Left lung (tissue), 10 donors: ENCODE results near the gene TNFSF4. TPM values are rescaled to one million over a fixed set of nuclear protein-coding genes. Genes with fewer than 3 reads are reported as not detected.
"Not testable (repeated sequence)": the region's sequence is repeated elsewhere in the genome, so short reads cannot be mapped to it uniquely, and the experiment has no call there.

Experiments
- ATAC-seq: fragments of 200-7000 bp; cut with Tn5 transposase; one replicate; pipeline ENCODE4 v1.9.1; 2020; ENCODE audit warnings: moderate library complexity
- DNase-seq, 4 donors: peaks; one replicate each; pipeline ENCODE4 v3.0.0-alpha.2; 2013 to 2020
- H3K27ac ChIP-seq, 2 donors: fragments of 200-600 bp; sonication (generic) in 1 of 2; one replicate each; pipeline versions ENCODE4 v1.5.0 to v1.8.0; 2020 to 2021
- H3K27me3 ChIP-seq, 2 donors: fragments of 200-600 bp; sonication (generic) in 1 of 2; one replicate each; pipeline versions ENCODE4 v1.5.0 to v1.8.0; 2020 to 2021
- H3K36me3 ChIP-seq, 2 donors: fragments of 200-600 bp; sonication (generic) in 1 of 2; one replicate each; pipeline versions ENCODE4 v1.5.0 to v1.8.0; 2020 to 2021
- H3K4me1 ChIP-seq, 2 donors: fragments of 200-600 bp; one replicate each; pipeline ENCODE4 v1.8.0; 2021
- H3K4me3 ChIP-seq, 2 donors: fragments of 200-600 bp; sonication (generic) in 1 of 2; one replicate each; pipeline versions ENCODE4 v1.5.0 to v1.8.0; 2020 to 2021; ENCODE audit warnings: mild to moderate bottlenecking in 1 of 2
- H3K9me3 ChIP-seq, 2 donors: fragments of 200-600 bp; sonication (generic) in 1 of 2; one replicate each; pipeline versions ENCODE4 v1.5.0 to v1.8.0; 2020 to 2021
- CTCF ChIP-seq, 2 donors: fragments of 200-600 bp; sonication (generic) in 1 of 2; IDR thresholded peaks; one replicate each; pipeline versions ENCODE4 v1.5.0 to v1.8.0; 2021; ENCODE audit warnings: antibody characterized with exemption in 2 of 2
- intact Hi-C, 2 donors: fragments of 100-400 bp; cut with DNase I; formaldehyde crosslinking; loops; one replicate each; pipeline versions ENCODE4 v1.11.2 to v1.14.2; 2022
- polyA plus RNA-seq, 6 donors: library from polyadenylated mRNA; unstranded; fragments of 120-200 nt; gene quantifications; one replicate each; pipeline ENCODE4 v1.2.1, GENCODE V29; 2013; ENCODE audit not compliant: insufficient read length in 6 of 6
- total RNA-seq, 2 donors: library from RNA; stranded (reverse); fragmentation: NEBNext Ultra II Directional; extraction: Animal tissue kit (Norgen Biotek cat#: 25700); gene quantifications; one replicate each; pipeline ENCODE4 v1.2.1, GENCODE V29; 2021
- donor health status: DM: no; HTN: yes; CAD: no.
- donor health status: DM: no; HTN: no; CAD: no.

The TNFSF4 gene
- total and polyA plus RNA-seq, 8 donors, result 0.73 to 3.2 (median 2.0) TPM

- Histone ChIP-seq H3K27ac (no peak overlapping the region), H3K9me3 (peaks cover 0 to 32% of the 10 kb centered on the region in 2 donors), H3K36me3 (no peaks in the 10 kb centered on the region), H3K4me1 (no peaks in the 10 kb centered on the region), H3K27me3 (no peaks in the 10 kb centered on the region), H3K4me3 (no peak overlapping the region)
- intact Hi-C loops, result no loop called here
- TF ChIP-seq CTCF (IDR thresholded peaks at IDR 0.05), result no peak
- no peak for DNase-seq
- ATAC-seq, result no peak
Observed at GRCh38 chr1:173239058-173239457, 31.9 kb upstream of the TNFSF4 start.

DNA sequence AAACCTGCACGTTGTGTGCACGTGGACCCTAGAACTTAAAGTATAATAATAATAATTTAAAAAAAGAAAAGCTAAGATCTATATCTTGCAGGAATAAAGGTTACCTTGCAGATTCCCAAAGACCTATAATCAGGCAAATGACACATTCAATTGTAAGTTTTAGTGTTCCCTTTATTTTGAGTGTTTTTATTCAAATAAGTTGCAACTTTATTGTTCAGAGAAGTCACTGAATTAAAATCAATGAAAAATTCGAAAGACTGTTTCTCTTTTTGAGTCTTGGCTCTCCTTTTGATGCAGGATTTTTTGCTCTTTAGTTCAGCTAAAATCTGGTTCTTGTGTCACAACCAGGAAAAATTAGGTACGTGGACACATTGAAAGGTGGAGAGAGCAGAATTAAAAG lies 27.8 kb upstream of the TNFSF4 start:
- Histone ChIP-seq H3K36me3 (no peaks in the 10 kb centered on the region), H3K4me3 (no peak overlapping the region), H3K27me3 (no peaks in the 10 kb centered on the region), H3K4me1 (no peaks in the 10 kb centered on the region), H3K9me3 (peaks cover 0 to 2% of the 10 kb centered on the region in 2 donors), H3K27ac (no peak overlapping the region)
- no peak for TF ChIP-seq CTCF (IDR thresholded peaks at IDR 0.05)
- DNase-seq, result no peak
- no peak for ATAC-seq
- intact Hi-C loops, result no loop called here

- H3K36me3 ChIP-seq, ATAC-seq, DNase-seq, H3K27me3 ChIP-seq, intact Hi-C loops, H3K4me3 ChIP-seq, H3K27ac ChIP-seq, H3K4me1 ChIP-seq, H3K9me3 ChIP-seq: not testable (repeated sequence)
Observed at GRCh38 chr1:173234434-173234833, 27.3 kb upstream of the TNFSF4 start.

DNA sequence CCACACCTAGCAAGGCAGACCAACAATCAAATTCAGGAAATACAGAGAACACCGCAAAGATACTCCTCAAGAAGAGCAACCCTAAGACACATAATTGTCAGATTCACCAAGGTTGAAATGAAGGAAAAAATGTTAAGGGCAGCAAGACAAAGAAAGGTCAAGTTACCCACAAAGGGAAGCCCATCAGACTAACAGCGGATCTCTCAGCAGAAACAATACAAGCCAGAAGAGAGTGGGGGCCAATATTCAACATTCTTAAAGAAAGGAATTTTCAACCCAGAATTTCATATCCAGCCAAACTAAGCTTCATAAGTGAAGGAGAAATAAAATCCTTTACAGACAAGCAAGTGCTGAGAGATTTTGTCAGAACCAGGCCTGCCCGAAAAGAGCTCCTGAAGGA lies 21.9 kb upstream of the TNFSF4 start:
- ATAC-seq, H3K27me3 ChIP-seq, DNase-seq, H3K4me1 ChIP-seq, H3K9me3 ChIP-seq, H3K27ac ChIP-seq, intact Hi-C loops, H3K4me3 ChIP-seq, H3K36me3 ChIP-seq: not testable (repeated sequence)

DNA sequence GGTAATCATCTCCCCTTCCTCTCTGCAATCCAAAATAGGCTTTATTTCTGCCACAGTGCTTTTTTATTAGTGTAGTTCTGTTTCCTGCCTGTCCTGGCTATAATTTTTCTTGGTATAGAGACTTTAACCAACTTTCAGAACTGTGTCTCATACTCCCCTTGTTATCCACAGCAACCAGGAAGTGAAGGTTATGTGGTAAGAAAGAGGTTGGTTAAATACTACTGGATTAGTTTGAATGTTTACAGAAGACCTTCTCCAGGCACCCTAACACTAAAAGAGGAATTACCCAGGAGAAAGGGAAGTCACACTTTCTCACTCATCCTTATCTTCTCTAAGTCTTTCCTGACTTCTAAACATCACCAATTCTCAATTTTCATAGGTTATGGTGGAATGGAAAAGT lies 17.8 kb upstream of the TNFSF4 start:
- no peak for TF ChIP-seq CTCF (IDR thresholded peaks at IDR 0.05)
- no peak for ATAC-seq
- Histone ChIP-seq H3K36me3 (no peaks in the 10 kb centered on the region), H3K4me3 (no peak overlapping the region), H3K27me3 (no peaks in the 10 kb centered on the region), H3K9me3 (peaks cover 0 to 8% of the 10 kb centered on the region in 2 donors), H3K27ac (no peak overlapping the region), H3K4me1 (no peaks in the 10 kb centered on the region)
- DNase-seq, result no peak
- intact Hi-C loops, result no loop called here

- Histone ChIP-seq H3K4me1 (no peaks in the 10 kb centered on the region), H3K4me3 (no peak overlapping the region), H3K27me3 (no peaks in the 10 kb centered on the region), H3K9me3 (peaks cover 0 to 8% of the 10 kb centered on the region in 2 donors), H3K36me3 (no peaks in the 10 kb centered on the region), H3K27ac (no peak overlapping the region)
- TF ChIP-seq CTCF (IDR thresholded peaks at IDR 0.05), result no peak
- DNase-seq (no peak), ATAC-seq (no peak)
- intact Hi-C loops, result no loop called here
Observed at GRCh38 chr1:173224280-173224892, 17.3 kb upstream of the TNFSF4 start.
